Small intestine (tissue), 7 donors: ENCODE results near the gene PRSS27. TPM values are rescaled to one million over a fixed set of nuclear protein-coding genes. Genes with fewer than 3 reads are reported as not detected.
A peak's percentile ranks its signal among the peaks of the same experiment; 100 is the strongest.

Experiments
- DNase-seq, 2 donors: peaks; one replicate each; pipeline versions ENCODE4 v3.0.0 to v3.0.0-alpha.2; 2013
- FAIRE-seq: peaks from 2 replicates; lab custom pipeline; 2012; peaks lifted over from hg19 to GRCh38; lab: Jason Lieb, UNC
- H3K27ac ChIP-seq, 3 donors: one replicate each; pipeline ENCODE4 v1.5.1; 2013; ENCODE audit warnings: low read length in 2 of 3, mild to moderate bottlenecking in 2 of 3, control low read depth in 1 of 3, inconsistent platforms in 1 of 3, low read depth in 1 of 3, moderate library complexity in 1 of 3
- H3K27me3 ChIP-seq, 3 donors: one replicate each; pipeline ENCODE4 v1.6.1; 2013; ENCODE audit warnings: low read length in 3 of 3, inconsistent platforms in 1 of 3; ENCODE audit not compliant: control insufficient read depth in 3 of 3, insufficient read depth in 3 of 3
- H3K36me3 ChIP-seq, 3 donors: one replicate each; pipeline ENCODE4 v1.6.1; 2013; ENCODE audit warnings: low read length in 3 of 3, inconsistent platforms in 1 of 3, low read depth in 1 of 3, mild to moderate bottlenecking in 1 of 3, moderate library complexity in 1 of 3; ENCODE audit not compliant: control insufficient read depth in 3 of 3, insufficient read depth in 2 of 3
- H3K4me1 ChIP-seq, 3 donors: one replicate each; pipeline ENCODE4 v1.6.1; 2013; ENCODE audit warnings: low read length in 2 of 3, inconsistent platforms in 1 of 3, low read depth in 1 of 3, mild to moderate bottlenecking in 1 of 3, moderate library complexity in 1 of 3; ENCODE audit not compliant: control insufficient read depth in 3 of 3, insufficient read depth in 2 of 3
- H3K4me3 ChIP-seq, 3 donors: one replicate each; pipeline ENCODE4 v1.5.1; 2013; ENCODE audit warnings: low read length in 3 of 3, control low read depth in 1 of 3, inconsistent platforms in 1 of 3, low read depth in 1 of 3, mild to moderate bottlenecking in 1 of 3, moderate library complexity in 1 of 3
- H3K9me3 ChIP-seq, 2 donors: one replicate each; pipeline ENCODE4 v1.6.1; 2013; ENCODE audit warnings: low read depth in 1 of 2, low read length in 1 of 2; ENCODE audit not compliant: control insufficient read depth in 2 of 2, insufficient read depth in 1 of 2
- WGBS, 3 donors: extraction: QIAGEN DNeasy Blood & Tissue Kit; methylation state at CpG; one replicate each; pipeline ENCODE4 v1.1.7; 2013; 5-methylcytosine and 5-hydroxymethylcytosine counted together
- polyA plus RNA-seq, 4 donors: library from polyadenylated mRNA; stranded (reverse) in 3 of 4; unstranded in 1 of 4; fragments of 200-250 nt in 3 of 4; fragments of 120-200 nt in 1 of 4; gene quantifications; one replicate each; pipeline versions ENCODE4 v1.2.1 to v1.2.3, GENCODE V29; 2013
- donor health status: healthy with polysubstance abuse.
- donor health status: control.
- donor health status: control.
- donor health status: Bipolar disorder and iron deficiency.
- donor health status: healthy.

Gene PRSS27
- polyA plus RNA-seq, 4 donors: 0.65 to 1.3 TPM; not detected in 2

GRCh38 chr16:2755158-2755557 is 35.1 kb upstream of the PRSS27 start:
- Histone ChIP-seq H3K36me3 (peaks cover 18 to 36% (median 27%) of the 10 kb centered on the region in 3 donors), H3K4me3 (no peak overlapping the region), H3K4me1 (peaks cover 5 to 21% (median 18%) of the 10 kb centered on the region in 3 donors), H3K27ac (no peak overlapping the region), H3K9me3 (peaks cover 0 to 10% of the 10 kb centered on the region in 2 donors), H3K27me3 (no peaks in the 10 kb centered on the region)
- FAIRE-seq (no peak), DNase-seq (no peak)
- WGBS, 3 donors: 22 to 25% (median 24%) methylated on average over 3 of the region's 3 CpGs

GRCh38 chr16:2753733-2754020 is 33.7 kb upstream of the PRSS27 start:
- Histone ChIP-seq H3K9me3 (peaks cover 0 to 10% of the 10 kb centered on the region in 2 donors), H3K4me1 (peaks cover 5 to 21% (median 18%) of the 10 kb centered on the region in 3 donors), H3K4me3 (peak overlapping the region; percentile 93 to 97 (median 95)), H3K36me3 (peaks cover 3 to 33% (median 14%) of the 10 kb centered on the region in 3 donors), H3K27me3 (no peaks in the 10 kb centered on the region), H3K27ac (peak overlapping the region in 2 of 3 donors; percentile 94 to 99)
- no peak for FAIRE-seq
- DNase-seq: peak in 1 of 2 donors; percentile 32
- 0 to 6% (median 1%) methylated on average over 7 of the region's 7 CpGs for WGBS, 3 donors

GRCh38 chr16:2752850-2753732 is 33.1 kb upstream of the PRSS27 start:
- FAIRE-seq (no peak), DNase-seq (peak in 1 of 2 donors; percentile 79)
- H3K4me3 ChIP-seq: peak overlapping the region; percentile 93 to 97 (median 95)
- H3K36me3 ChIP-seq: peaks cover 0 to 29% (median 12%) of the 10 kb centered on the region in 3 donors
- peak overlapping the region; percentile 94 to 99 (median 99) for H3K27ac ChIP-seq
- 0 to 1% (median 0%) methylated on average over 48 to 82 of the region's 82 CpGs for WGBS, 3 donors
- H3K4me1 ChIP-seq: peaks cover 5 to 21% (median 18%) of the 10 kb centered on the region in 3 donors
- peaks cover 0 to 10% of the 10 kb centered on the region in 2 donors for H3K9me3 ChIP-seq
- H3K27me3 ChIP-seq: no peaks in the 10 kb centered on the region

GRCh38 chr16:2752035-2752849 is 32.2 kb upstream of the PRSS27 start, which contains the start of gene SRRM2:
SRRM2 (plus strand) TSS chr16:2752638; CDS start chr16:2756365, 3,727 bp downstream.
- Histone ChIP-seq H3K27ac (peak within 1 kb of the TSS; percentile 94 to 99 (median 99)), H3K36me3 (peaks cover 0 to 20% (median 7%) of the 10 kb centered on the region in 3 donors), H3K27me3 (no peaks in the 10 kb centered on the region), H3K9me3 (peaks cover 0 to 10% of the 10 kb centered on the region in 2 donors), H3K4me1 (peaks cover 5 to 21% (median 18%) of the 10 kb centered on the region in 3 donors), H3K4me3 (peak within 1 kb of the TSS; percentile 93 to 97 (median 95))
- FAIRE-seq: no peak
- WGBS, 3 donors: 1 to 3% (median 3%) methylated on average over 87 to 99 of the region's 99 CpGs
- DNase-seq: peak; percentile 95 to 100

- peaks cover 0 to 18% (median 3%) of the 10 kb centered on the region in 3 donors for H3K36me3 ChIP-seq
- peak overlapping the region; percentile 94 to 99 (median 99) for H3K27ac ChIP-seq
- H3K27me3 ChIP-seq: no peaks in the 10 kb centered on the region
- DNase-seq (no peak), FAIRE-seq (no peak)
- 57 to 78% (median 70%) methylated on average over 23 of the region's 23 CpGs for WGBS, 3 donors
- peak overlapping the region; percentile 17 to 97 (median 95) for H3K4me3 ChIP-seq
- peaks cover 0 to 10% of the 10 kb centered on the region in 2 donors for H3K9me3 ChIP-seq
- H3K4me1 ChIP-seq: peaks cover 5 to 21% (median 18%) of the 10 kb centered on the region in 3 donors
These were observed 31.6 kb upstream of the PRSS27 start for GRCh38 chr16:2751577-2752034.

GRCh38 chr16:2749936-2750335 is 29.9 kb upstream of the PRSS27 start:
- Histone ChIP-seq H3K4me1 (peaks cover 0 to 11% (median 4%) of the 10 kb centered on the region in 3 donors), H3K9me3 (peaks cover 0 to 10% of the 10 kb centered on the region in 2 donors), H3K4me3 (no peak overlapping the region), H3K27ac (no peak overlapping the region), H3K36me3 (peaks cover 0 to 13% (median 0%) of the 10 kb centered on the region in 3 donors), H3K27me3 (peaks cover 0 to 2% (median 0%) of the 10 kb centered on the region in 3 donors)
- WGBS, 3 donors: 95 to 96% (median 95%) methylated on average over 6 of the region's 6 CpGs
- FAIRE-seq (no peak), DNase-seq (no peak)

GRCh38 chr16:2749476-2749875 is 29.5 kb upstream of the PRSS27 start:
- no peak for FAIRE-seq
- Histone ChIP-seq H3K4me3 (no peak overlapping the region), H3K9me3 (peaks cover 0 to 10% of the 10 kb centered on the region in 2 donors), H3K27ac (no peak overlapping the region), H3K36me3 (peaks cover 0 to 13% (median 0%) of the 10 kb centered on the region in 3 donors), H3K27me3 (peaks cover 0 to 3% (median 0%) of the 10 kb centered on the region in 3 donors), H3K4me1 (peaks cover 0 to 8% (median 1%) of the 10 kb centered on the region in 3 donors)
- no peak for DNase-seq
- WGBS, 3 donors: 96 to 100% (median 99%) methylated on average over 5 of the region's 5 CpGs
